Mammary epithelial cell (primary cell): ENCODE data around the gene NT5DC4.

Source experiments
- EZH2 ChIP-seq: IDR thresholded peaks from 2 replicates; pipeline ENCODE4 v1.6.1; 2012; ENCODE audit warnings: low read length, inconsistent platforms, borderline replicate concordance
- TF ChIP-seq, protein P1 (sequence below), 2 donors: IDR thresholded peaks in 1 of 2; conservative IDR thresholded peaks in 1 of 2; 2 replicates each; pipeline ENCODE4 v1.5.1; 2011 to 2012; ENCODE audit warnings: inconsistent platforms in 2 of 2, low read length in 2 of 2, mild to moderate bottlenecking in 2 of 2, control low read depth in 1 of 2, low read depth in 1 of 2; ENCODE audit not compliant: insufficient read depth in 1 of 2; ENCODE audit errors: extremely low read depth in 1 of 2

- TF ChIP-seq, protein P1, sequence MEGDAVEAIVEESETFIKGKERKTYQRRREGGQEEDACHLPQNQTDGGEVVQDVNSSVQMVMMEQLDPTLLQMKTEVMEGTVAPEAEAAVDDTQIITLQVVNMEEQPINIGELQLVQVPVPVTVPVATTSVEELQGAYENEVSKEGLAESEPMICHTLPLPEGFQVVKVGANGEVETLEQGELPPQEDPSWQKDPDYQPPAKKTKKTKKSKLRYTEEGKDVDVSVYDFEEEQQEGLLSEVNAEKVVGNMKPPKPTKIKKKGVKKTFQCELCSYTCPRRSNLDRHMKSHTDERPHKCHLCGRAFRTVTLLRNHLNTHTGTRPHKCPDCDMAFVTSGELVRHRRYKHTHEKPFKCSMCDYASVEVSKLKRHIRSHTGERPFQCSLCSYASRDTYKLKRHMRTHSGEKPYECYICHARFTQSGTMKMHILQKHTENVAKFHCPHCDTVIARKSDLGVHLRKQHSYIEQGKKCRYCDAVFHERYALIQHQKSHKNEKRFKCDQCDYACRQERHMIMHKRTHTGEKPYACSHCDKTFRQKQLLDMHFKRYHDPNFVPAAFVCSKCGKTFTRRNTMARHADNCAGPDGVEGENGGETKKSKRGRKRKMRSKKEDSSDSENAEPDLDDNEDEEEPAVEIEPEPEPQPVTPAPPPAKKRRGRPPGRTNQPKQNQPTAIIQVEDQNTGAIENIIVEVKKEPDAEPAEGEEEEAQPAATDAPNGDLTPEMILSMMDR (conservative IDR thresholded peaks at IDR 0.05 in 1 of 2, IDR thresholded peaks at IDR 0.05 in 1 of 2; ENCODE audit: extremely low read depth in 1 of 2, insufficient read depth in 1 of 2, low read depth in 1 of 2, low read length in 2 of 2), result no peak
- TF ChIP-seq EZH2, result no peak
These were observed 20.7 kb upstream of the NT5DC4 start for GRCh38 chr2:112699984-112700667.
